ENCODE data around the gene KCNMA1.

- TF ChIP-seq, protein P1, sequence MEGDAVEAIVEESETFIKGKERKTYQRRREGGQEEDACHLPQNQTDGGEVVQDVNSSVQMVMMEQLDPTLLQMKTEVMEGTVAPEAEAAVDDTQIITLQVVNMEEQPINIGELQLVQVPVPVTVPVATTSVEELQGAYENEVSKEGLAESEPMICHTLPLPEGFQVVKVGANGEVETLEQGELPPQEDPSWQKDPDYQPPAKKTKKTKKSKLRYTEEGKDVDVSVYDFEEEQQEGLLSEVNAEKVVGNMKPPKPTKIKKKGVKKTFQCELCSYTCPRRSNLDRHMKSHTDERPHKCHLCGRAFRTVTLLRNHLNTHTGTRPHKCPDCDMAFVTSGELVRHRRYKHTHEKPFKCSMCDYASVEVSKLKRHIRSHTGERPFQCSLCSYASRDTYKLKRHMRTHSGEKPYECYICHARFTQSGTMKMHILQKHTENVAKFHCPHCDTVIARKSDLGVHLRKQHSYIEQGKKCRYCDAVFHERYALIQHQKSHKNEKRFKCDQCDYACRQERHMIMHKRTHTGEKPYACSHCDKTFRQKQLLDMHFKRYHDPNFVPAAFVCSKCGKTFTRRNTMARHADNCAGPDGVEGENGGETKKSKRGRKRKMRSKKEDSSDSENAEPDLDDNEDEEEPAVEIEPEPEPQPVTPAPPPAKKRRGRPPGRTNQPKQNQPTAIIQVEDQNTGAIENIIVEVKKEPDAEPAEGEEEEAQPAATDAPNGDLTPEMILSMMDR (conservative IDR thresholded peaks at IDR 0.05; ENCODE audit: low read depth, low read length) = no peak
- TF ChIP-seq EZH2phosphoT487 (IDR thresholded peaks at IDR 0.05; ENCODE audit: borderline replicate concordance, low read length) = no peak
Measured at GRCh38 chr10:77357185-77357584, 280.4 kb downstream of the KCNMA1 start.

Data from PC-3 (cell line).